Measurements from ENCODE around the gene OAS1. TPM values are rescaled to one million over a fixed set of nuclear protein-coding genes. Genes with fewer than 3 reads are reported as not detected.

OAS1 gene
- total RNA-seq, 1 donor from 2014 or later, result 0.96 TPM

DNA sequence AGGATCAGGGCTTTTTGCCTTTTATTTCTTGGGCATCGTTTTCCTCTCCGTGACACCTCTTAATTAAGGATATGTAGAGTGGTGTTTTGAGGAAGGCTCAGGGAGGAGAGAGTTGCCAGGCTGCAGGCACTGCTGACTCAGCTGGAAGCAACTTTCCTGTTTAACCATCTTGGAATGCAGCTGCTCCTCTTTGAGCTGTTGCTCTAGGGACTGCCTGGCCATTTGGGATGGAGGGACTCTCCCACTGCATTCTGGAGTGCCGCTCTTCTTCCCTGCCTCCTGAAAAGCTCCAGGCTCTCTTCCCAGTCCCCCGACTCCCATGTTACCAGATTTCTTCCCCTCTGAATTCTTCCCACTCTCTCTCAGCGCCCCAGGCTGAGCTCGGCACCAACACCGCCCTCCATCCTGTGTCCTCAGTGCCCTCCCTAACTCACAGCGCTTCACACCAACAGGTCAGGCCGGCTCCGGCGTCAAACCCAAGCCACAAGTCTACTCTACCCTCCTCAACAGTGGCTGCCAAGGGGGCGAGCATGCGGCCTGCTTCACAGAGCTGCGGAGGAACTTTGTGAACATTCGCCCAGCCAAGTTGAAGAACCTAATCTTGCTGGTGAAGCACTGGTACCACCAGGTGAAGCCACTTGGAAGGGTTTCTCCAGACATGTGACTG, 37.4 kb downstream of the OAS1 start:
- no peak for DNase-seq (ENCODE audit: low spot score in 2 of 2)
- peaks cover 0 to 4% of the 10 kb centered on the region in 2 donors for H3K4me1 ChIP-seq
- no peaks in the 10 kb centered on the region for H3K27me3 ChIP-seq
- no peak overlapping the region for H3K27ac ChIP-seq
- intact Hi-C loops (cut with DNase I), result no loop called here
- TF ChIP-seq, protein P1, sequence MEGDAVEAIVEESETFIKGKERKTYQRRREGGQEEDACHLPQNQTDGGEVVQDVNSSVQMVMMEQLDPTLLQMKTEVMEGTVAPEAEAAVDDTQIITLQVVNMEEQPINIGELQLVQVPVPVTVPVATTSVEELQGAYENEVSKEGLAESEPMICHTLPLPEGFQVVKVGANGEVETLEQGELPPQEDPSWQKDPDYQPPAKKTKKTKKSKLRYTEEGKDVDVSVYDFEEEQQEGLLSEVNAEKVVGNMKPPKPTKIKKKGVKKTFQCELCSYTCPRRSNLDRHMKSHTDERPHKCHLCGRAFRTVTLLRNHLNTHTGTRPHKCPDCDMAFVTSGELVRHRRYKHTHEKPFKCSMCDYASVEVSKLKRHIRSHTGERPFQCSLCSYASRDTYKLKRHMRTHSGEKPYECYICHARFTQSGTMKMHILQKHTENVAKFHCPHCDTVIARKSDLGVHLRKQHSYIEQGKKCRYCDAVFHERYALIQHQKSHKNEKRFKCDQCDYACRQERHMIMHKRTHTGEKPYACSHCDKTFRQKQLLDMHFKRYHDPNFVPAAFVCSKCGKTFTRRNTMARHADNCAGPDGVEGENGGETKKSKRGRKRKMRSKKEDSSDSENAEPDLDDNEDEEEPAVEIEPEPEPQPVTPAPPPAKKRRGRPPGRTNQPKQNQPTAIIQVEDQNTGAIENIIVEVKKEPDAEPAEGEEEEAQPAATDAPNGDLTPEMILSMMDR (IDR thresholded peaks at IDR 0.05), result no peak
- H3K4me3 ChIP-seq, result no peak overlapping the region
- no peaks in the 10 kb centered on the region for H3K9me3 ChIP-seq
- H3K36me3 ChIP-seq, result peaks cover 0 to 8% of the 10 kb centered on the region in 2 donors

DNA sequence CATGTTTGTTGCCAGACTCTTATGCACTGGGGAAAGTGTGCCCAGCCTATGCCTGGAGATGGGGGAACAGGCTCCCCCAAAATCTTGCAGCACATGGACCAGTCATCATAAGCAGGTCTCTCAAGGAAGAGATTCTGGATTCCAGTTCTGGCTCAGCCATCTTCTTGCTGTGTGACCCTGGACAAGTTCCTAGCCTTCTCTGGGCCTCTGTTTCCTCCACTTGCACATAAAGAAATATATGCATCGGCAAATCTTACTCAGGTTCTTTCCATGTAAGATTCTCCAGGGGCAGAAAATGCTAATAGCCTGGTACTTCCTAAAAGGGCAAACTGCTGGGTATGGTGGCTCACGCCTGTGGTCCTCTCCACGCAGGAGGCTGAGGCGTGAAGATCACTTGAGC, 38.8 kb downstream of the OAS1 start:
- TF ChIP-seq, protein P1 (IDR thresholded peaks at IDR 0.05), result no peak
- Histone ChIP-seq H3K4me3 (no peak overlapping the region), H3K4me1 (no peaks in the 10 kb centered on the region), H3K9me3 (no peaks in the 10 kb centered on the region), H3K27ac (no peak overlapping the region), H3K27me3 (no peaks in the 10 kb centered on the region), H3K36me3 (peaks cover 0 to 8% of the 10 kb centered on the region in 2 donors)
- intact Hi-C loops (cut with DNase I), result no loop called here
- no peak for DNase-seq (ENCODE audit: low spot score in 2 of 2)

DNA sequence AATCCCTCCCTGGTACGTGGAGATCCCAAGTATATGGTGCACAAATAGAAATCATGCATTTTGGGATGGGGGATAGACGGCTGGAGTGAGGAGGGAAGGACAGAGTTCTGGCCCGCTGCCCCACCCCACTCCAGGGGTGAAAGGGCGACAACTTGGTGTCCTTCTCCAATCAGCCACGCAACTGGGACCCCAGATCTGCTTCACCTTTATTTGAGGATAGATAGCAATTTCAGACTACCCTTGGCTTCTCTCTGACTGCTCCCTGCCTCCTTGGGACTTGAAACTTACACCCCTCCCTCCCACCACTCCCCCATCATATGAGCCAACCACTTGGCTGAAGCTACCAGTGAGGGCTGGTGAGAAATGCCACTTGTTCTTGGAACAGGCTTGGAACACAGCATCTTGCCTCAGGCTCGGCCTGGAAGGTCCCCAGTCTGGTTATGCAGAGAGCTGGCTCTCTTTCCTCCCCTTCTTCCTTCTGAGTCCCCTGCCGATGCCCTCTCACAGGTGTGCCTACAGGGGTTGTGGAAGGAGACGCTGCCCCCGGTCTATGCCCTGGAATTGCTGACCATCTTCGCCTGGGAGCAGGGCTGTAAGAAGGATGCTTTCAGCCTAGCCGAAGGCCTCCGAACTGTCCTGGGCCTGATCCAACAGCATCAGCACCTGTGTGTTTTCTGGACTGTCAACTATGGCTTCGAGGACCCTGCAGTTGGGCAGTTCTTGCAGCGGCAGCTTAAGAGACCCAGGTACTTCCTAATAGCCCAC, 39.7 kb downstream of the OAS1 start:
- TF ChIP-seq, protein P1 (IDR thresholded peaks at IDR 0.05), result no peak

DNA sequence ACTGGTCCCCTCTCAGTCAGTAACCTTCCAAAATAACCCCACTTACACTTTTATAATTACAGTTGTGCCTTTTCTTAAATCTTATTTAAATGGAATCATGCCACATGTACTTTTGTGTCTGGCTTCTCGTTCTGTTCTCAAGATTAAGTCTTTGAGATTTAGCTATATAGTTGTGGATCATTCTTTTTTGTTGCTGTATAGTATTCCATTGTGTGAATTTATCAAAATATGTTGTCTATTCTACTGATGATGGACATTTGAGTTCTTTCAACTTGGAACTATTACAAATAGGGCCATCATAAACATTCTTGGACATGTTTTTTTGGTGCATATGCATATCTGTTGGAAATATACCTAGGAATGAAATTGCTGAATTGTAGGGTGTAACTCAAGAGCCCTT, 40.6 kb downstream of the OAS1 start:
- TF ChIP-seq, protein P1 (IDR thresholded peaks at IDR 0.05), result no peak
- H3K4me1 ChIP-seq, result no peaks in the 10 kb centered on the region
- intact Hi-C loops (cut with DNase I), result no loop called here
- H3K9me3 ChIP-seq, result no peaks in the 10 kb centered on the region
- no peak overlapping the region for H3K27ac ChIP-seq
- H3K36me3 ChIP-seq, result peaks cover 8 to 11% of the 10 kb centered on the region in 2 donors
- no peaks in the 10 kb centered on the region for H3K27me3 ChIP-seq
- no peak overlapping the region for H3K4me3 ChIP-seq
- no peak for DNase-seq (ENCODE audit: low spot score in 2 of 2)

More for the DNA sequence above, 39.7 kb downstream of the OAS1 start:
- Histone ChIP-seq H3K4me1 (no peaks in the 10 kb centered on the region), H3K4me3 (no peak overlapping the region), H3K36me3 (peaks cover 8 to 9% of the 10 kb centered on the region in 2 donors), H3K9me3 (no peaks in the 10 kb centered on the region), H3K27me3 (no peaks in the 10 kb centered on the region), H3K27ac (no peak overlapping the region)
- intact Hi-C loops (cut with DNase I), result no loop called here
- DNase-seq (ENCODE audit: low spot score in 2 of 2), result no peak

DNA sequence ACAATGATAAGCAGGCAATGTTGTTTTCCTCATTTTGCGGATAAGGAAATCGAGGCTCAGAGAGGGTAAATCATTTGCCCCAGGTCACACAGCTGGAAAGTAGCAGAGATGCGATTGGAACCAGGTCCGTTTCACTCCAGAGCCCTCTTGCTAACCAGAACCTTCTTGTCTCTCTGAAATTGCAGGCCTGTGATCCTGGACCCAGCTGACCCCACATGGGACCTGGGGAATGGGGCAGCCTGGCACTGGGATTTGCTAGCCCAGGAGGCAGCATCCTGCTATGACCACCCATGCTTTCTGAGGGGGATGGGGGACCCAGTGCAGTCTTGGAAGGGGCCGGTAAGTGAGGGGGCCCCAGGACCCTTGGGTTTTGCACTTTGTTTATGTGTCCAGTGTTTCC, 41.0 kb downstream of the OAS1 start:
- Histone ChIP-seq H3K4me3 (no peak overlapping the region), H3K36me3 (peaks cover 8 to 11% of the 10 kb centered on the region in 2 donors), H3K27me3 (no peaks in the 10 kb centered on the region), H3K4me1 (no peaks in the 10 kb centered on the region), H3K9me3 (no peaks in the 10 kb centered on the region), H3K27ac (no peak overlapping the region)
- intact Hi-C loops (cut with DNase I), result no loop called here
- no peak for DNase-seq (ENCODE audit: low spot score in 2 of 2)
- TF ChIP-seq, protein P1 (IDR thresholded peaks at IDR 0.05), result no peak
